Coronary artery (tissue), 2 donors: Measurements from ENCODE around the gene RNU6-1.
A peak's percentile ranks its signal among the peaks of the same experiment; 100 is the strongest.

Experiments
- DNase-seq: peaks from one replicate; pipeline ENCODE4 v3.0.0-alpha.2; 2017; ENCODE audit warnings: low spot score
- H3K27ac ChIP-seq, 2 donors: fragments of 200-600 bp; sonication (generic); one replicate each; pipeline ENCODE4 v1.5.1; 2016 to 2019
- H3K4me3 ChIP-seq: fragments of 200-600 bp; sonication (generic); 2 replicates; pipeline ENCODE4 v1.5.1; 2016; ENCODE audit warnings: mild to moderate bottlenecking, moderate library complexity
- CTCF ChIP-seq: fragments of 200-600 bp; sonication (generic); IDR thresholded peaks from one replicate; pipeline ENCODE4 v1.5.1; 2019; ENCODE audit warnings: antibody characterized with exemption

Gene RNU6-1

GRCh38 chr15:67813104-67813634 lies 26.7 kb downstream of the RNU6-1 start:
- no peak overlapping the region for H3K27ac ChIP-seq

GRCh38 chr15:67812241-67812644 lies 27.6 kb downstream of the RNU6-1 start:
- Histone ChIP-seq H3K27ac (no peak overlapping the region), H3K4me3 (no peak overlapping the region)
- peak; percentile 24 for DNase-seq
- no peak for TF ChIP-seq CTCF

More at GRCh38 chr15:67813104-67813634, 26.7 kb downstream of the RNU6-1 start:
- DNase-seq: no peak
- H3K4me3 ChIP-seq: no peak overlapping the region
- no peak for TF ChIP-seq CTCF

- no peak for TF ChIP-seq CTCF
- Histone ChIP-seq H3K27ac (no peak overlapping the region), H3K4me3 (no peak overlapping the region)
- no peak for DNase-seq
These were observed 30.0 kb downstream of the RNU6-1 start for GRCh38 chr15:67809866-67810265.

GRCh38 chr15:67809441-67809840 lies 30.4 kb downstream of the RNU6-1 start:
- Histone ChIP-seq H3K4me3 (no peak overlapping the region), H3K27ac (no peak overlapping the region)
- no peak for TF ChIP-seq CTCF
- no peak for DNase-seq

- DNase-seq: peak; percentile 54
These were observed 31.0 kb downstream of the RNU6-1 start for GRCh38 chr15:67808821-67809220.

GRCh38 chr15:67807836-67808235 lies 32.0 kb downstream of the RNU6-1 start:
- Histone ChIP-seq H3K4me3 (no peak overlapping the region), H3K27ac (no peak overlapping the region)
- TF ChIP-seq CTCF: no peak
- peak; percentile 21 for DNase-seq

More at GRCh38 chr15:67808821-67809220, 31.0 kb downstream of the RNU6-1 start:
- Histone ChIP-seq H3K27ac (no peak overlapping the region), H3K4me3 (no peak overlapping the region)
- TF ChIP-seq CTCF: no peak

- no peak overlapping the region for H3K27ac ChIP-seq
- peak; percentile 56 for DNase-seq
- no peak for TF ChIP-seq CTCF
These were observed 32.7 kb downstream of the RNU6-1 start for GRCh38 chr15:67807141-67807540.

More at GRCh38 chr15:67807141-67807540, 32.7 kb downstream of the RNU6-1 start:
- no peak overlapping the region for H3K4me3 ChIP-seq
